OCI-LY3 (cell line): ENCODE measurements around the gene FEV.

Experiments
- CTCF ChIP-seq: fragments of 200-600, 300-600 bp; sonication (generic); IDR thresholded peaks from 2 replicates; pipeline ENCODE4 v1.5.1; 2014; ENCODE audit warnings: antibody characterized with exemption, low read length, low read depth
- EZH2phosphoT487 ChIP-seq: fragments of 200-600 bp; shearing (Covaris generic); IDR thresholded peaks from 2 replicates; pipeline ENCODE4 v1.6.1; 2018; ENCODE audit warnings: antibody characterized with exemption, mixed run types, low read depth

GRCh38 chr2:219019436-219019835, 34.5 kb upstream of the FEV start:
- TF ChIP-seq CTCF (no peak), EZH2phosphoT487 (no peak)
